PC-9 (cell line): Measurements from ENCODE around the gene RMI1. TPM values are rescaled to one million over a fixed set of nuclear protein-coding genes. Genes with fewer than 3 reads are reported as not detected.

Experiments used
- BruUV-seq: library from RNA; stranded (reverse); fragments of 400-500 nt; replicated peaks from 2 replicates; lab custom pipeline; 2021; lab: Mats Ljungman, UMichigan
- CTCF ChIA-PET: fragments of 300-600 bp; sonication (Branson Sonifier 250); formaldehyde crosslinking; loops from one replicate; lab custom pipeline; 2022; ENCODE audit warnings: antibody characterized with exemption; lab: Charles Lee
- POLR2A ChIA-PET: fragments of 300-600 bp; sonication (Branson Sonifier 250); formaldehyde crosslinking; loops from one replicate; lab custom pipeline; 2022; ENCODE audit warnings: antibody characterized with exemption; ENCODE audit not compliant: unreplicated experiment; lab: Charles Lee
- DNase-seq, 2 experiments: peaks; one replicate each; pipeline versions ENCODE4 v3.0.0 to v3.0.0-alpha.2; 2015 to 2022; ENCODE audit warnings: mixed read lengths in 1 of 2
- H2AFZ ChIP-seq: fragments of 200-600 bp; sonication (generic); 2 replicates; pipeline ENCODE4 v1.8.1; 2017; ENCODE audit warnings: antibody characterized with exemption
- H3F3A ChIP-seq: fragments of 200-600 bp; sonication (generic); 2 replicates; pipeline ENCODE4 v1.8.1; 2017; ENCODE audit warnings: antibody characterized with exemption, mild to moderate bottlenecking, low read depth; ENCODE audit not compliant: insufficient read depth
- H3K27ac ChIP-seq: fragments of 200-600 bp; sonication (generic); 2 replicates; pipeline ENCODE4 v1.6.1; 2016; ENCODE audit warnings: mixed run types
- H3K27me3 ChIP-seq: fragments of 200-600 bp; sonication (generic); 2 replicates; pipeline ENCODE4 v1.6.1; 2016; ENCODE audit warnings: low read depth, mixed run types; ENCODE audit not compliant: insufficient read depth
- H3K36me3 ChIP-seq: fragments of 200-600 bp; sonication (generic); 2 replicates; pipeline ENCODE4 v1.6.1; 2016; ENCODE audit warnings: low read depth, mixed run types
- H3K4me1 ChIP-seq: fragments of 200-600 bp; sonication (generic); replicated peaks from 2 replicates; pipeline ENCODE4 v1.6.1; 2016; ENCODE audit warnings: mixed run types; ENCODE audit not compliant: insufficient read depth
- H3K4me2 ChIP-seq: fragments of 200-600 bp; sonication (generic); 2 replicates; pipeline ENCODE4 v1.6.1; 2017; ENCODE audit warnings: mixed run types
- H3K4me3 ChIP-seq: fragments of 200-600 bp; sonication (generic); 2 replicates; pipeline ENCODE4 v1.6.1; 2016; ENCODE audit warnings: mixed run types
- H3K79me2 ChIP-seq: fragments of 200-600 bp; sonication (generic); 2 replicates; pipeline ENCODE4 v1.6.1; 2017; ENCODE audit warnings: low read depth, mixed run types
- H3K9me2 ChIP-seq: fragments of 200-600 bp; sonication (generic); 2 replicates; pipeline ENCODE4 v1.8.1; 2017; ENCODE audit warnings: mild to moderate bottlenecking; ENCODE audit not compliant: insufficient read depth
- H3K9me3 ChIP-seq: fragments of 200-600 bp; sonication (generic); 2 replicates; pipeline ENCODE4 v1.8.1; 2016; ENCODE audit warnings: low read depth; ENCODE audit not compliant: insufficient read depth
- H4K20me1 ChIP-seq: fragments of 200-600 bp; sonication (generic); 2 replicates; pipeline ENCODE4 v1.8.1; 2017; ENCODE audit not compliant: insufficient read depth
- CTCF ChIP-seq: fragments of 200-600 bp; sonication (generic); conservative IDR thresholded peaks from 2 replicates; pipeline ENCODE4 v1.6.1; 2017; ENCODE audit warnings: mixed run types, antibody characterized with exemption, mild to moderate bottlenecking, moderate library complexity
- EZH2 ChIP-seq: fragments of 200-600 bp; sonication (generic); IDR thresholded peaks from 2 replicates; pipeline ENCODE4 v1.8.0; 2017; ENCODE audit warnings: antibody characterized with exemption, low read depth
- intact Hi-C: fragments of 100-400 bp; cut with micrococcal nuclease; formaldehyde crosslinking; loops from one replicate; pipeline ENCODE4 v1.10.0; 2022; ENCODE audit not compliant: unreplicated experiment
- total RNA-seq: library from RNA; stranded (reverse); gene quantifications from 2 replicates; pipeline ENCODE4 v1.2.3, GENCODE V29; 2021

Gene RMI1
- total RNA-seq, 1 experiment from 2014 or later: 19.2 TPM

- peak; percentile 33 to 46 for DNase-seq
- ChIA-PET CTCF (no interaction called here), POLR2A (no interaction called here)
- no peaks in the 10 kb centered on the region; the same call in 1 of the 2 replicates for H3K36me3 ChIP-seq
- H3F3A ChIP-seq: peaks cover 7% of the 10 kb centered on the region; the same call in 1 of the 2 replicates
- H3K27ac ChIP-seq: peak overlapping the region; percentile 48
- peaks cover 68% of the 10 kb centered on the region for H3K79me2 ChIP-seq
- H4K20me1 ChIP-seq: no peaks in the 10 kb centered on the region
- H3K4me3 ChIP-seq: no peak overlapping the region
- no peaks in the 10 kb centered on the region for H3K27me3 ChIP-seq
- no peaks in the 10 kb centered on the region for H3K9me2 ChIP-seq
- TF ChIP-seq CTCF (no peak), EZH2 (no peak)
- intact Hi-C loops: no loop called here
- no TSS peak for BruUV-seq
- no peak overlapping the region; the same call in 1 of the 2 replicates for H2AFZ ChIP-seq
- H3K4me2 ChIP-seq: peak overlapping the region; percentile 27; the same call in 1 of the 2 replicates
- no peaks in the 10 kb centered on the region for H3K9me3 ChIP-seq
- H3K4me1 ChIP-seq: peaks cover 19% of the 10 kb centered on the region
Observed at GRCh38 chr9:83986765-83987401, 6.3 kb downstream of the RMI1 start.

- intact Hi-C loops: no loop called here
Observed at GRCh38 chr9:83987402-83987791, 6.8 kb downstream of the RMI1 start.

GRCh38 chr9:83988411-83988810 lies 7.8 kb downstream of the RMI1 start:
- Histone ChIP-seq H3K4me2 (no peak overlapping the region), H3K4me3 (no peak overlapping the region), H3F3A (peaks cover 7% of the 10 kb centered on the region; the same call in 1 of the 2 replicates), H4K20me1 (no peaks in the 10 kb centered on the region), H3K36me3 (no peaks in the 10 kb centered on the region; the same call in 1 of the 2 replicates), H3K27ac (no peak overlapping the region), H3K4me1 (peaks cover 16% of the 10 kb centered on the region), H3K27me3 (no peaks in the 10 kb centered on the region), H3K79me2 (peaks cover 53% of the 10 kb centered on the region), H2AFZ (no peak overlapping the region), H3K9me3 (no peaks in the 10 kb centered on the region), H3K9me2 (no peaks in the 10 kb centered on the region)
- BruUV-seq: no TSS peak
- DNase-seq: no peak
- ChIA-PET CTCF (no interaction called here), POLR2A (no interaction called here)
- intact Hi-C loops: no loop called here
- no peak for TF ChIP-seq EZH2
- TF ChIP-seq CTCF: no peak

More at GRCh38 chr9:83987402-83987791, 6.8 kb downstream of the RMI1 start:
- H3K27me3 ChIP-seq: no peaks in the 10 kb centered on the region
- H3K79me2 ChIP-seq: peaks cover 63% of the 10 kb centered on the region
- POLR2A ChIA-PET: no interaction called here
- H2AFZ ChIP-seq: no peak overlapping the region; the same call in 1 of the 2 replicates
- H3K9me3 ChIP-seq: no peaks in the 10 kb centered on the region
- peaks cover 16% of the 10 kb centered on the region for H3K4me1 ChIP-seq
- H3K36me3 ChIP-seq: no peaks in the 10 kb centered on the region; the same call in 1 of the 2 replicates
- H3K4me3 ChIP-seq: no peak overlapping the region
- H3K27ac ChIP-seq: peak overlapping the region; percentile 48
- no peak for DNase-seq
- H3K4me2 ChIP-seq: no peak overlapping the region
- H4K20me1 ChIP-seq: no peaks in the 10 kb centered on the region
- no peaks in the 10 kb centered on the region for H3K9me2 ChIP-seq
- H3F3A ChIP-seq: peaks cover 7% of the 10 kb centered on the region; the same call in 1 of the 2 replicates
- CTCF ChIA-PET: no interaction called here
- TF ChIP-seq CTCF (no peak), EZH2 (no peak)
- BruUV-seq: no TSS peak
